Epithelial cell of esophagus (primary cell): ENCODE results near the gene RPL10A.
"Not testable (repeated sequence)": the region's sequence is repeated elsewhere in the genome, so short reads cannot be mapped to it uniquely, and the experiment has no call there.

ENCODE experiments used
- DNase-seq: peaks from one replicate; pipeline ENCODE4 v3.0.0; 2010; ENCODE audit warnings: low read depth
- H3K4me3 ChIP-seq: 2 replicates; pipeline ENCODE4 v1.5.1; 2011; ENCODE audit warnings: mild to moderate bottlenecking, low read length, control low read depth
- TF ChIP-seq, protein P1 (sequence below): IDR thresholded peaks from 2 replicates; pipeline ENCODE4 v1.5.1; 2011; ENCODE audit warnings: low read depth, mild to moderate bottlenecking, low read length, control low read depth, inconsistent platforms; ENCODE audit not compliant: insufficient read depth; ENCODE audit errors: missing control alignments

RPL10A gene

DNA sequence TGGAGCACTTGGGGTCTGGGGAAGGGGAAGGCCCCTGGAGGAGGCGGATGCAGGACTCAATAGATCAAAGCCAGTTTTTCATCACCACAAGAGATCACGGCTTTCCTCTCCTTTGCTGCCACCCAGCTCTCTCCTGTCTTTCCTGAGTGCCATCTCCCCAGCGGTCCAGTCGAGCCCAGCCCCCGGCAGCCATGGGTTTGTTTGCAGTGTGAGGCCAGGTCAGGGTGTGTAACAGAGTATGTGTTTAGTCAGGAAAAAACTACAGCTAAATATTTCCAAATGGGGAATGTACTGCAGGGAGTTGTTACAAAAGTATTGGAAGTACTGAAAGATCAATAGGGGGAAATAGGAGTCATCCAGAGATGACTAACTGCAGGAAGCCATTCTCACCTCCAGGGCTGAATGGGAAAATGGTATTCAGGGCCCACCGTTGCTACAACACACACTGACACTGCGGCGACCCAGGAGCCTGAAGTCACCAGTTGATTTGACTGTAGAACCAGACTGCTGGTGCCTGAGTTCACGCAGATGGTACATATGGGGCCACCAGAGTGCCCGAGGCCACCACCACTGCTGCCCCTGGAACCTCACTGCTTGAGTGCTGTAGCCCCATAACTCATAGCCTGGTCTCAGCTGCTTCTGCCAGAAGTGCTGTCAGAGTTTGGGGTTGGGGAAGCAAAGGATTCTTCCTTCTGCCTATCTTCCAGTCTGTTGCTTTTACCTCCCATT, 39.6 kb upstream of the RPL10A start:
- DNase-seq = no peak
- H3K4me3 ChIP-seq = no peak overlapping the region
- TF ChIP-seq, protein P1, sequence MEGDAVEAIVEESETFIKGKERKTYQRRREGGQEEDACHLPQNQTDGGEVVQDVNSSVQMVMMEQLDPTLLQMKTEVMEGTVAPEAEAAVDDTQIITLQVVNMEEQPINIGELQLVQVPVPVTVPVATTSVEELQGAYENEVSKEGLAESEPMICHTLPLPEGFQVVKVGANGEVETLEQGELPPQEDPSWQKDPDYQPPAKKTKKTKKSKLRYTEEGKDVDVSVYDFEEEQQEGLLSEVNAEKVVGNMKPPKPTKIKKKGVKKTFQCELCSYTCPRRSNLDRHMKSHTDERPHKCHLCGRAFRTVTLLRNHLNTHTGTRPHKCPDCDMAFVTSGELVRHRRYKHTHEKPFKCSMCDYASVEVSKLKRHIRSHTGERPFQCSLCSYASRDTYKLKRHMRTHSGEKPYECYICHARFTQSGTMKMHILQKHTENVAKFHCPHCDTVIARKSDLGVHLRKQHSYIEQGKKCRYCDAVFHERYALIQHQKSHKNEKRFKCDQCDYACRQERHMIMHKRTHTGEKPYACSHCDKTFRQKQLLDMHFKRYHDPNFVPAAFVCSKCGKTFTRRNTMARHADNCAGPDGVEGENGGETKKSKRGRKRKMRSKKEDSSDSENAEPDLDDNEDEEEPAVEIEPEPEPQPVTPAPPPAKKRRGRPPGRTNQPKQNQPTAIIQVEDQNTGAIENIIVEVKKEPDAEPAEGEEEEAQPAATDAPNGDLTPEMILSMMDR = no peak

DNA sequence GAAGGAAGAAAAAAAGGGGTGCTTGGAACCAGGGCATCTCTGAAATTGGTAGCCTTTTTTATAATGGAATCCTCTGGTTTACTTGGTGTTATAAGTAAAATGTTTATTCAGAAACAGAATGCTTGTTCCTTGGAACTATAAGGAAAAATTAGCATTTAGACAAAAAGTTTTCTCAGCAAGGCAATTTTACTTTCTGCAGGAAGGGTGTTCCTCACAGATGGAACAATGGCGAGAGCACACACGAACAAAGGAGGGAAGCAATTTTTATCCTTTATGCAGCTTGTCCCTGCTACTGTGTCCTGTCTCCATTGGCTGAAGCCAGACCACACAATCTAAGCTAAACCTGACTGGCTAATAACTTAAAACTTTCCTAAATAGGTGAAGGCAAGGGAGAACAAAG, 38.7 kb upstream of the RPL10A start:
- no peak overlapping the region for H3K4me3 ChIP-seq
- TF ChIP-seq, protein P1 = no peak
- no peak for DNase-seq

DNA sequence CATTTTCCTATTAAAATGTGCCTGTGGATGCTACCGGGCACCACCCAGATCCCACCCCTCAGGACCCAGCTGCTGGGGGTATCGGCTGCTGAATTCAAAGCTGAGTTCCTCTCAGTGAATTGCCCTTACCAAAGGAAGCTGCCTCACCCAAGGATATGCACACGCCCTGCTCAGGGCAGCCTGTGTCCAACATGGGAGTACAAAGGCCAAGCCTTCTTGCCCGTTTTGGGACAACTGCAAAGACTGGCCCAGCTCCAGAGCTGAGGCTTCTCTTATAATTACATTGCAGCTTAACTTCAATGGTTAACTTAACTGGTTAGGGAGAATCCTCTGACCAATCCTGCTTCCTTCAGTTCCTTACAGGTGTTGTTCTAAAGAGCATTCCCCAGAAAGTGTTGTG, 35.9 kb upstream of the RPL10A start:
- TF ChIP-seq, protein P1 = no peak
- DNase-seq = no peak
- no peak overlapping the region for H3K4me3 ChIP-seq

DNA sequence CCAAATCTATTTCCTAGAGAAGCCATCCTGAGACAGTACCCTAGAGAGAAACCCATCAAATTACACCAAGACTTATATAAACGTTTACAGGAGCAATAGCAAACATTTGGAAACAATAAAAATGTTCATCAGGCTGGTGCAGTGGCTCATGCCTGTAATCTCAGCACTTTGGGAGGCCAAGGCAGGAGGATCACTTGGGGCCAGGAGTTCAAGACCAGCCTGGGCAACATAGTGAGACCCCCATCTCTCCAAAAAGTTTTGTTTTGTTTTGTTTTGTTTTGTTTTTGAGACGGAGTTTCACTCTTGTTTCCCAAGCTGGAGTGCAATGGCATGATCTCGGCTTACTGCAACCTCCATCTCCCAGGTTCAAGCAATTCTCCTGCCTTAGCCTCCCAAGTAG, 35.5 kb upstream of the RPL10A start:
- not testable (repeated sequence) for DNase-seq, H3K4me3 ChIP-seq

DNA sequence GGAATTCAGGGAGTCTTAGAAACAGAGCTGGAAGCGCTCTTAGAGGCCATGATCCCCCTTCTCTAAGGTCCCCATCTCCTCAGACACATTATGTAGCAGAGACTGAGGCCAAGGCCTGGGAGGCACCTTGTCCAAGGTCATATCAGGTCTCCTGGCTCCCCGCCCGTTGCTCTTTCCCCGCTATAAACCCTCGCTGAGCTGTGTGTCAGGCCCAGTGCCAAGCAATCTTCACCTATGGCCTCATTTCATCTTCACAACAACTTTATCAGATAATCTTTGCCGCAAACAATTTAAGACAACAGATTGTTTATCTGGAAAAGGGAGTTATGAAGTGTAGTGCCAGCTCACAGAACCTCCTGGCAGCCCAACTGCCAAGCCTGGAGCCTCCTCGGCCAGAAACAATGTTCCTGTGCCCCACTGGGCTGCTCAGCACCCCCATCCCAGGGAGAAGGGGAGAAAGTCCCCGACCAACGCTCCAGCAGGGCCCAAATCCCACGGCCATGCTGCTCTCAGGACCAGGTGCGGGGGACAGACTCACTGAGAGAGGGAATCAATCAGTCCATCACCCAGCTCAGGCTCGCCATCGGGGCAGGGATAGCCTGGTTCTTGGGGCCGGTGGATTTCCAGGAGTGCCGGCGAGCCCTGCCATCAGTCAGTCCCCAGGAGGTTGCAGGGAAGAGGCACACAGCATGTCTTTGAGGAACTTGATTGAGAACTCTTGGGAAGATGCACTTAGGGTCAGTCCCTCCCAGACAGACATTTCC, 32.9 kb upstream of the RPL10A start:
- TF ChIP-seq, protein P1 = no peak
- H3K4me3 ChIP-seq = no peak overlapping the region
- DNase-seq = no peak

DNA sequence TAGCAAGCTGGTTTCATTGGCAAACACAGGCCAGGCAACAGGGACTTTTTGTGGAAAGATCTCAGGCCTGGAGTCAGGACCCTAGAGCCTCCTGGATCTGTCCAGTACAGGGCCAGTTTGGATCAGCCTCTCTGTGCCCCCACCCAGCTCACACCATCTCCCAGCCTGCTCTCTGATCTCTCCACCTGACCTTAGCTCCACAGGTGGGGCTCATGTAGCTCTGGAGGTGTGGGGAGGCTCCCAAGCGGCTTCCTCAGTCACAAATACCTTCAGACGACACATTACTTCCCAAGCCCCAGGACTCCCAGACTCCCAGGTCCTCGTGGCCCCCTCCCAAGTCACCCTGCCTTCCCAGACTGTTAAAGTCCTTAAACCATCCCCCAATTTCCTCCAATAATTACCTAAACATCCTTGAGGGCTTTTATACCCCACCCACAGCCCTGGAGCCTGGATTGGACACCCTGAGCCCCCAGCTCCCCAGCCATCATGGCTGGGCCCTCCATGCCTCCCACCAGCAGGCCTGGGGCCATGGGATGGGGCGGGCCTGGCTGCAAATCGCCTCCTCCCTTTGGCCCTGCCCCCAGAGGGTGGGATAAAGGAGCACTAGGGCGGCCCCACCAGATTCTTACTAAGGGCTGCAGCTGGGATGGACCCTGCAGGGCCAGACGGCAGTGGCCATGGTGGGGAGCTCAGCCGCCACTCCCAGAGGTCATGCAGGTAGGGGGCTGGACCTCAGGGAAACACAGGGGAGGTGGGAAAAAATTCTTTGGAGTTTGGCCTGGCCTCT, 31.9 kb upstream of the RPL10A start:
- TF ChIP-seq, protein P1 = no peak
- no peak for DNase-seq
- no peak overlapping the region for H3K4me3 ChIP-seq

DNA sequence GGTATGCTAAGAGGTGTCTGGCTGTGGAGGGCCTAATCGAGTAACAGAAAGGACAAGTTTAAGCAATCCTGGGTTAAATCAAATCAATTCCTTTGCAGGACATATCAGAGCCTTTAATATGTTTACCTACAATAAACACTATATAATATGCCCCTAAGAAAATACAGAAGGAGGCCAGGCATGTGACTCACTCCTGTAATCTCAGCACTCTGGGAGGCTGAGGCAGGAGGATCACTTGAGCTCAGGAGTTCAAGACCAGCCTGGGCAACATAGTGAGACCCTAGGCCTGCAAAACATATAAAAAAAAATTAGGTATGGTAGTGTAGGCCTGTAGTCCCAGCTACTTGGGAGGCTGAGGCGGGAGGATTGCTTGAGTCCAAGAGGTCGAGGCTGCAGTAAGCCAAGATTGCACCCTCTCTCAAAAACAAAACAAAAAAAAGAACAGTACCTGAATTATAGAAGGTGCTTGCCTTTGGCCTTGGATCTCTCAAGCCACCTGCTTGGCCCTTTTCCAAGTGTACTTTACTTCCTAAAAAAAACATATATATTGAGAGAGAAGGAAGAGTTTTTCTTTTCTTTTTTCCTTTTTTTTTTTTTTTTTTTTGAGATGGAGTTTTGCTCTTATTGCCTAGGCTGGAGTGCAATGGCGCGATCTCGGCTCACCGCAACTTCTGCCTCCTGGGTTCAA, 29.7 kb upstream of the RPL10A start:
- H3K4me3 ChIP-seq, DNase-seq: not testable (repeated sequence)
